ENCODE measurements around the gene PCNX1.

DNA sequence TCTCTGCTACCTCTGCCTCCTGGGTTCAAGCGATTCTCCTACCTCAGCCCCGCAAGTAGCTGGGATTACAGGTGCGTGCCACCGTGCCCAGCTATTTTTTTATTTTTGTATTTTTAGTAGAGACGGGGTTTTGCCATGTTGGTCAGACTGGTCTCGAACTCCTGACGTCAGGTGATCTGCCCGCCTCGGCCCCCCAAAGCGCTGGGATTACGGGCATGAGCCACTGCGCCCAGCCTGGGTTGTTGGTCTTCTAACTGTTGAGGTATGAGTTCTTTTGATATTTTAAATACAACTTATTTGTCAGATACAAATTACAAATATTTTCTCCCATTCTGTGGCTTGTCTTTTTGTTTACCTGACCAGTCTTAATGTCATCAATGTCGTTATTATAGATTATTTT, 95.9 kb downstream of the PCNX1 start:
- TF ChIP-seq, protein P1, sequence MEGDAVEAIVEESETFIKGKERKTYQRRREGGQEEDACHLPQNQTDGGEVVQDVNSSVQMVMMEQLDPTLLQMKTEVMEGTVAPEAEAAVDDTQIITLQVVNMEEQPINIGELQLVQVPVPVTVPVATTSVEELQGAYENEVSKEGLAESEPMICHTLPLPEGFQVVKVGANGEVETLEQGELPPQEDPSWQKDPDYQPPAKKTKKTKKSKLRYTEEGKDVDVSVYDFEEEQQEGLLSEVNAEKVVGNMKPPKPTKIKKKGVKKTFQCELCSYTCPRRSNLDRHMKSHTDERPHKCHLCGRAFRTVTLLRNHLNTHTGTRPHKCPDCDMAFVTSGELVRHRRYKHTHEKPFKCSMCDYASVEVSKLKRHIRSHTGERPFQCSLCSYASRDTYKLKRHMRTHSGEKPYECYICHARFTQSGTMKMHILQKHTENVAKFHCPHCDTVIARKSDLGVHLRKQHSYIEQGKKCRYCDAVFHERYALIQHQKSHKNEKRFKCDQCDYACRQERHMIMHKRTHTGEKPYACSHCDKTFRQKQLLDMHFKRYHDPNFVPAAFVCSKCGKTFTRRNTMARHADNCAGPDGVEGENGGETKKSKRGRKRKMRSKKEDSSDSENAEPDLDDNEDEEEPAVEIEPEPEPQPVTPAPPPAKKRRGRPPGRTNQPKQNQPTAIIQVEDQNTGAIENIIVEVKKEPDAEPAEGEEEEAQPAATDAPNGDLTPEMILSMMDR (IDR thresholded peaks at IDR 0.05; ENCODE audit: insufficient read depth, low read length, poor library complexity, severe bottlenecking): no peak
- TF ChIP-seq EZH2phosphoT487 (conservative IDR thresholded peaks at IDR 0.05; ENCODE audit: low read length): no peak

Measured in SU-DHL-6 (cell line).